SIG-M5 treated with dmso at 0.1 percent for 504 hours (cell line): ENCODE results near the gene EPHA5.

Source experiments
- DNase-seq: peaks from one replicate; lab custom pipeline; 2025; ENCODE audit not compliant: unreplicated experiment; lab: John Stamatoyannopoulos, UW

Gene EPHA5

GRCh38 chr4:65670331-65671031 lies at the start of gene EPHA5:
Gene EPHA5 (minus strand): TSS chr4:65670489. CDS start chr4:65669742, 747 bp downstream.
- no peak for DNase-seq

- no peak for DNase-seq
Measured at GRCh38 chr4:65719635-65720034, 49.3 kb upstream of the EPHA5 start.

GRCh38 chr4:65698631-65699030 lies 28.3 kb upstream of the EPHA5 start:
- DNase-seq, result no peak

GRCh38 chr4:65696436-65696835 lies 26.1 kb upstream of the EPHA5 start:
- no peak for DNase-seq

- DNase-seq, result no peak
Measured at GRCh38 chr4:65671372-65671771, 1.1 kb upstream of the EPHA5 start.

GRCh38 chr4:65670020-65670330 lies 314 bp downstream of the EPHA5 start:
- no peak for DNase-seq

GRCh38 chr4:65669111-65670019 lies 924 bp downstream of the EPHA5 start:
- DNase-seq, result no peak

- no peak for DNase-seq
Measured at GRCh38 chr4:65668201-65669089, 1.8 kb downstream of the EPHA5 start.

GRCh38 chr4:65667506-65668041 lies 2.7 kb downstream of the EPHA5 start:
- DNase-seq, result no peak

- DNase-seq, result no peak
Measured at GRCh38 chr4:65665771-65666523, 4.3 kb downstream of the EPHA5 start.

GRCh38 chr4:65661471-65661870 lies 8.8 kb downstream of the EPHA5 start:
- DNase-seq, result no peak

GRCh38 chr4:65658117-65658516 lies 12.2 kb downstream of the EPHA5 start:
- DNase-seq, result no peak

GRCh38 chr4:65656008-65656407 lies 14.3 kb downstream of the EPHA5 start:
- DNase-seq, result no peak

- no peak for DNase-seq
Measured at GRCh38 chr4:65654976-65655375, 15.3 kb downstream of the EPHA5 start.

GRCh38 chr4:65653740-65654361 lies 16.4 kb downstream of the EPHA5 start:
- DNase-seq, result no peak

GRCh38 chr4:65651751-65652150 lies 18.5 kb downstream of the EPHA5 start:
- no peak for DNase-seq

GRCh38 chr4:65651031-65651430 lies 19.3 kb downstream of the EPHA5 start:
- DNase-seq, result no peak

GRCh38 chr4:65646136-65646535 lies 24.2 kb downstream of the EPHA5 start:
- no peak for DNase-seq

- DNase-seq, result no peak
Measured at GRCh38 chr4:65645185-65645584, 25.1 kb downstream of the EPHA5 start.
